ENCODE measurements around the gene CCDC33.

The CCDC33 gene

DNA sequence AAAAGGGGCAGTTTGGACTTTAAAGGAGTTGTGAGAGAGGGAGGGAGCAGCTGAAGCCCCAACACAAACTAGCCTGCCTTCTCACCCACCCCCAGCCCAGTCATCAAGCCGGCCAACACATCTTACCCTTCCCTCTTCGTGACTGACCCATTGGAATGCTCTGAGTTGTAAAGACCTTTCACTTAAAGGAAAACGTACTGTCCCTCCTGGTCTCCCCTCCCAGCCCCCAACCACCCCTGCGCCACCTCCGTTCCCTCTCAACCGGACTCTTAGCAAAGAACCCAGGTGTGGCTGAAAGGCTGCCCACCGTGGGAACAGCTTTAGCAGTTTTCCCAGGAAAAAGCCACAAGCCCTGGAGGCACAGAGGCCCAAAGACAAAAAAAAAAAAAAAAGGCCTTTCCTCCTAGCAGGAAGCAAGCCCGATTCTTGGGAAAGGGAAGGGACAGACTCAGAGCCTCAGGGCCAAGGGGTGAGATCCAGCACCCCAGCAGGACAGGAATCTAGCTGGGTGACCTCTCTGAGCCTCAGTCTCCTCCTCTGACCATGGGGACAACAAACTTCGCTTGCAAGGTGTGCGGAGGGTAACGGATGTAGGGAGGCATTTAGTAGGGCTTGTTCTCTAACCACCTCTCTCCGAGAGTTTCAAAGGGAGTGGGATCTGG, 128.9 kb downstream of the CCDC33 start:
- DNase-seq (ENCODE audit: low read depth), result no peak

DNA sequence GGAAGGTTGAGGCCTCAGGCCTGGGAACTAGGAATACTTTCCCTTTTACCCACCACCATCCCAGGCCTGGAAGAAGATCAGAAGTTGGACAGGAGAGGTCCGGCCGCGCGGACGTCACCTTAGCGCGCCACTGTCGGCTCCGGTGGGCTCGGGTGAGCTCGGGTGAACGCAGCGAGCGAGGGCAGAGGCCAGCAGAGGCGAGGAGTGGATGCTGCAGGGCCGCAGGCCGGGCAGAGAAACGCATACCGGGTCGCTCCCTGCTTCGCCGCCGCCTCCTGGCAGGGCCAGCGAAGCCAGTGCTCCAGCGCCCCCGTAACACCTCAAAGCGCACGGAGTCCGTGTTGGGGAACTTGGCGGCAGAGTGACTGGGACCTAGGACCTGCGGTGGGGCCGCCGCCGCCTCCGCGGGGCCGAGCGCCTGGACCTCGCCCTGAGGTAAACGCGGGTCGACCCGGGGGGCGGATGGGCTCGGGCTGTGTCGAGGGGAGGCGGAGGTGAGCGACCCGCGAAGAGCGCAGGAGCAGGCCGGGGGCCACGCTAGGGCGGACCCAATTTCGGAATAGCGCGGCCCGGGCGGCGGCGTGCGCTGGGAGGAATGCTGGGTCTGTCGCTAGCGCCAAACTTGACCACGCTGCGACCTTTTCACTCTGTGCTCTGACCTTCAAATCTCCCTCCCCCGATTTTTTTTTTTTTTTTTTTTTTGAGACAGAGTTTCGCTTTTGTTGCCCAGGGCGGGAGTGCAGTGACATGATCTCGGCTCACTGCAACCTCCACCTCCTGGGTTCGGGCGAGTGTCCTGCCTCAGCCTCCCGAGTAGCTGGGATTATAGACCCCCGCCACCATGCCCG, 129.7 kb downstream of the CCDC33 start:
- no peak for DNase-seq (ENCODE audit: low read depth)

DNA sequence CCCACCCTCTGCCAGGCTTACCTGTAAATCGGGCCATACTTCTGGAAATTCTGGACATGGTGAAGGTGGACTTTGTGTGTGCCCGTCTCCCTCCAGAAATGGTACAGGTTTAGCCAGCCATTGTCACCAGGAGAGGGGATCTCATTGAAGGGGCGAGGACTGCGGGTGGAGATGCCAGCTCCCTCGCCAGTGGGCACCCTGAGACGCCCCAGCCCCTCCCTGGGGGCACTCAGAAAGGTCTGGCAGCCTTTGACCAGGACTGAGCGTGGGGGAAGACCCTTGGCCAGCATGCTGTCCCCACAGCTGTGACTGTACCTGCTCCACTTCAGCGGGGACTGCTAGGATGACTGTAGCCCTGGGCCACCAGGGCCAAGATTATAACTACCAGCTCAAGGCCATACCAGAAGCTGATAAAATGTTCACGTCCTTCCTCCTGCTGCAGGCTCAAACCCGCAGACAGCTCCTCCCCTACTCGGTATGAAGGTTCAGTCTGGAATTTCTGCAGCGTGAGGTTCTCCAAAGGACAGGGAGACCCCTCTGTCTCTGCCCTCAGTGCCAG, 131.2 kb downstream of the CCDC33 start, which contains the start of gene CYP11A1:
Gene CYP11A1, minus strand, starts transcription at position 351 of the 559 bp plus-strand sequence. Its CDS starts 61 bp downstream, at position 290.
- no peak for DNase-seq (ENCODE audit: low read depth)

DNA sequence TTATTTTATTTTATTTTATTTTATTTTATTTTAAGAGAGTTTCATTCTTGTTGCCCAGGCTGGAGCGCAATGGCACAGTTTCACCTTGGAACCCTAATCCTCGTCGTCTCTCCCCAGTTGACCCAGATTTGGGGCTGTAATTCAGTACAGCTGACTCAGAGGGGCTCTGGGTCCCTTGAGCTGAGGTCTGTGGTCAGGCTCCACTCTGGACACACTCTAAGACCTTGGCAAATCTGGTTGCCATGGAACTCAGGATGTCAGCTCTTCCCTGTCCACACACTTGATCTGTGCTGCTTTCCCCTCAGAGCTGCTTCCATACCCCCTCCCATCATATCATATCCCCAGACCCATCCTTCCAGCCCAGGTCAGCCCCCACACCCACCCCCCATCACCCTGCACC, 132.0 kb downstream of the CCDC33 start:
- DNase-seq (ENCODE audit: low read depth), result no peak

DNA sequence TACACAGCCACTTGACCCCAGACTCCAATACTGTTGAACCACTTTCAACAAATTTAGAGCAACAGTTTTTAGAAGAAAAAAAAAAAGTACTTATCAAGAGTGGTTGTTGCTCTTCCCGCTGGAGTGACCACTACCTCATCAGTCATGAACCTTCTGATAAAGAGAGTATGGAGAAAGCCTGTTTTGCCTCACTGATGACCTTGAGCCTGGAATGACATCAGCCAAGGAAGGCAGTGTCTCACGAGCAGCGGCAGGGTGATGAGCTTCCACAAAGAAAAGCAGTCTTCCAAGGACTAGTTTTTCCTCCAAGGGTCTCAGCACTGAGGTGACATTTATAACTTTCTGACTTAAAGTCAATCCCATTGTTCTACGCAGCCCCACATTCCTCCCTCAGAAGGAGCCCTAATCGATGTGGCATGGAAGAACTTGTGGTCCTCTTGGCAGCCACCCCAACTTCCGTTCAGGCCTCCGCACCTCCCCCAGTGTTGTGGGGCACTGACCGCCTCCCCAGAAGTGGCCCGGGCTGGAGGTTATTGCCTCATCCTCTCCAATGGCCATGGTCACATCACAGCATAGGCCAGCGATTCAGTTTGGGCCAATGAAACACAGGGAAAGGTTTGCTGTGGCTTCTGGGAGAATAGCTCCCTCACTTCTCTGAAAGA, 133.1 kb downstream of the CCDC33 start:
- no peak for DNase-seq (ENCODE audit: low read depth)

DNA sequence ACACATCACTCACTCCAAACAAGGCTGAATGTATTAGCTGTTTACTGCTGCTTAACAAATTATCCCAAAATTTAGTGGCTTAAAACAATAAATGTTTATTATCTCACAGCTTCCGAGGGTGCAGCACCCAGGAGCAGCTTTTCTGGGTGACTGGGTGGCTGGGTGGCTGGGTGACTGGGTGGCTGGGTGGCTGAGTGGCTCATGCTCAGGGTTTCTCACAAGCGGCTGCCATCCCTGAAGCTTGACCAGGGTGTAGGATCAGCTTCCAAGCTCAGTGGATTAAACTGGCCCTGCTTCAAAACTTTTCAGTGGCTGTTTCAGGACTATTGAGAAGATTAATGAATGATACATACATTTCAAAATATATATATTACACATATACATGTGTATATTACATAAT, 133.6 kb downstream of the CCDC33 start:
- no peak for DNase-seq (ENCODE audit: low read depth)

DNA sequence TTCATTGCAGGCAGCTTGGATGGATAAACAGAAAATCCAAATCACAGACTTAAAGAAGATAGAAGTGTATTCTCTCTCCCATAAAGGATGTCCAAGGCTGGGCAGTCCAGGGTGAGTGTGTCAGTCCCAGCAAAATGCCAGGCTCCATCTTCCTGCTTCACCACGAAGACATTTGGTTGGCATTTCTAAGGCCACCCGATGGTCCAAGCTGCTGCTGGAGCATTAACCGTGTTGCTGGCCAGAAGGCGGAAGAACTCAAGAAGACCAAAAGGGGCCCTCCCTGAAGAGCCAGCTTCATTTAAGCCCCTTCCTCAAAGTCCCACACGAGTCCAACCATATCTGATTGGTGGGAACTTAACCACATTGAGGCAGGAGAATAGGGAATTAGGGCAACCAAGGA, 134.3 kb downstream of the CCDC33 start:
- no peak for DNase-seq (ENCODE audit: low read depth)

DNA sequence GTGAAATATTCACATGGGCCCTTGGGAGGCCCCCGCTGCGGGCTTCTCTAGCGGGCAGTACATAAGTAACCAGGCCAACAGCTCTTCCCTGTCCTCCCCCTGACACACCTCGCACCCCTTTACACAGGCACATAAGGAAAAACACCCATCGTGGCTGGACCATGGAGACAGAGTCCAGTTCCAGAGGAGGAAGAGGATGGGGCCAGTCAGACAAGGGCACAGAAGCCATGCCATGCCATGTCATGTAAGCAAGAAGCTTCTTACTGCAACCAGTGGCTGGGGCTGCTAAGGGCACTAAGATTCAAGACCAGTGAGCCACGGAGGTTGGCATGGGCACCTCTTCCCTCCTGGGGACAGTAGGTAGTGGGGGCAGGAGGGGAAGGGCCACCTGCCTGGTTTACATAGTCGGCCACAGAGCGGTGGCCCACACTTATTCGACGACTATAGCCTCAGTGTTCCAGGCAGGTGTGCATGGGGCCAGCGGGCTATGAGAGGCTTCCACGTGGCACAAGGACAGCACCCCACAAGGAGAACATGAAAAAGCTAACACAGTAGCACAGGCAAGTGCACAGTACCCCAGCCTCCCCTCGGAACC, 137.0 kb downstream of the CCDC33 start:
- DNase-seq (ENCODE audit: low read depth), result no peak

DNA sequence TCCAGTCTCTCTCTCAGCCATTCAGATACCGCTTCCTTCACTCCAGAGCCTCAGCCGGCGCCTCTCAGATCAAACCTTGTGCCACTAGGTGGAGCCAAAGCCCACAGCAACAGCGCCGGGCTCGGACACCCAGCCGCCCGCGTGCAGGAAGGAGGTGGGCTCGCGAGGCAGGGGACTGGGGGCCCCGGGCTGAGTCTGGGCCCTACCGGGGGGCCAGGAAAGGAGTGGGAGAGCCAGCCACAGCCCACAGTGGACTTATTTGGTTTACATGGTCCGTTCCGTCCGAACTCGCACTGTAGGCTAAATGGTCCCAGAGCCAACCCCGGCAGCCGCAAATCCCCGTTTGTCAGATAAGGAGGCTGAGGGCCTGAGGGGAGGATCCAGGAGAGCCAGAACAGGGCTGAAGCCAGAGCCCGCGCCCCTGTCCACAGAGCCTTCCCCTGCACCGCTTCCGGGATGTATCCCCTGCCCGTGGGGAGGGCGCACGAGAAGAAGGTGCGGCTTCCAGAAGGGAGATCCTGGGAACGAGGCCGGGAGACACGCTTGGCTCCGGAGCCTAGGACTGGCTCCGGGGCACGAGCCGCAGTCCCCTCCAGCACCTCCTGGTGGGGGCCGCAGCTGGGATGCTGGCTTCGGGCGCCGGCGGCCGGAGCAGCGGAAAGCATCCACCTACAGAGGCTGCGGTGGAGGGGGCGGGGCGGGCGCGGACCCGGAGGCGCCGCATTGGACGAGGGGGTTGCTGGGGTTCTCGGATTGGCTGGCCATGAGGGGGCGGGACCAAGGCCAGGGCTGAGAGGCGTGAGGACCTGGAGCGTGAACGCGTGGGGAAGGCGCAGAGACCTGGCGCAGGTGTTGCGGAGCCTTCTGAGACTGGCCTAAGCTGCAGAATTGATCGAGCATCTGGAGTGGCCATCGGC, 137.9 kb downstream of the CCDC33 start:
- peak; percentile 95 for DNase-seq (ENCODE audit: low read depth)

DNA sequence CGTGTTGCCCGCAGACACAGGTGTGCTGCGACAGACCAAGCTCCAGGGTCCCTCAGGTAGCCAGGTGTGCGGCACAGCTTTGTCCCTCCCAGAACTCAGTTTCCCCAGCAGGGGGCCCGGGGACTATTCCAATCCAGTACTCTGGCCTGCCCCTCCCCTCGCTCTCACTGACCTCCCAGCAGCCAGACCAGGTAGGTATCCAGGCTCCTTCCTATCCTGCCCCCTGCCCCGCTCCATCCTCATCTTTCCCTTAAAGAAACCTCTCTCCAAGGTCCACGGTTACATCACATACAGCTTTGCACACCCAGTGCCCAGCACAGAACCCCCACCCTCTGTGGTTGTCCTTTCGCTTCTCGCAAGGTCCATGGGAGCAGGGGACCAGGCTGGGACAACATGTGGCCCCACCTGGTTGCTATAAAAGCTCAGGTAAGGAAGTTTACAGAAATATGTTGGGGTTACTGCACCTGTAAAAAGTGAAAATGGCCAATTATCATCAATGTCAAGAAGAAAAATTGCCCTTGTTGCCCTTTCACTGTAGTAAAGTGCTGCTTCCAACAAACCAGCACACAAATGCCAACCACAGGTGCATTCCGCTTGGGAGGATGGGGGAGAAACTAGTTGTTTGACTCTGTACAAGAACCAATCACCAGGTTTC, 138.6 kb downstream of the CCDC33 start:
- DNase-seq (ENCODE audit: low read depth), result no peak

DNA sequence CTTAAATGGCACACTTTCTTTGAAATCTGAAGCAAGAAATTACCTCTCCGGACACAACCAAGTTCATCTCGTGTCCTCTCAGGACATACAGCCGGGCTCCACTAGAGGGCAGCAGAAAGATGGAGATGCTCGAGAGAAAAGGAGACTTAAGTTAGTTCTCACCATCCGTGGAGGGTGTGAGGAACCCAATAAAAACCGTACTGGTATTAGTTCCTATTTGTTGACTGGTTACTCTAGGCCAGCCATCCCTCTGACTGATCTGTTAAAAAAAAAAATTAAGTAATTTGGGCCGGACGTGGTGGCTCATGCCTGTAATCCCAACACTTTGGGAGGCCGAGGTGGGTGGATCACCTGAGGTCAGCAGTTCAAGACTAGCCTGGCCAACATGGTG, 139.2 kb downstream of the CCDC33 start:
- DNase-seq (ENCODE audit: low read depth), result peak; percentile 80

DNA sequence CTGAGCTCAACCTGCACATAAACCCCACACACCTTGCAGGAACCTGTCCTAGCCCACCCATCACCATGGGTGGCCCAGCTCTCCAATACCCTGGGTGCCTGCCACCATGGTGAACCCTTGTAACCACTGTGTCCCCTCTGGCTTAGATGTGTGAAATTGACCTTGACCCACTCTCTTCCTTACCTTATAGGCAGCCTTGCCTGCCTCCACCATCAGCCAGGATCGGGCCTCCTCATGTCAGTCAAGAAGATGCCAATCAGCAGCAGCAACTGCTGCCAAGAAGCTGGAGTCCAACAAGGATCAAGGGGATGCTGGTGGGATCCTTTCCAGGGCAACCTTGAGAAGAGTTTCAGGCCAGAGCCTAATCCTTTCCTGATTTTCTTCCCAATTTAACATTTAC, 140.1 kb downstream of the CCDC33 start:
- DNase-seq (ENCODE audit: low read depth), result no peak

DNA sequence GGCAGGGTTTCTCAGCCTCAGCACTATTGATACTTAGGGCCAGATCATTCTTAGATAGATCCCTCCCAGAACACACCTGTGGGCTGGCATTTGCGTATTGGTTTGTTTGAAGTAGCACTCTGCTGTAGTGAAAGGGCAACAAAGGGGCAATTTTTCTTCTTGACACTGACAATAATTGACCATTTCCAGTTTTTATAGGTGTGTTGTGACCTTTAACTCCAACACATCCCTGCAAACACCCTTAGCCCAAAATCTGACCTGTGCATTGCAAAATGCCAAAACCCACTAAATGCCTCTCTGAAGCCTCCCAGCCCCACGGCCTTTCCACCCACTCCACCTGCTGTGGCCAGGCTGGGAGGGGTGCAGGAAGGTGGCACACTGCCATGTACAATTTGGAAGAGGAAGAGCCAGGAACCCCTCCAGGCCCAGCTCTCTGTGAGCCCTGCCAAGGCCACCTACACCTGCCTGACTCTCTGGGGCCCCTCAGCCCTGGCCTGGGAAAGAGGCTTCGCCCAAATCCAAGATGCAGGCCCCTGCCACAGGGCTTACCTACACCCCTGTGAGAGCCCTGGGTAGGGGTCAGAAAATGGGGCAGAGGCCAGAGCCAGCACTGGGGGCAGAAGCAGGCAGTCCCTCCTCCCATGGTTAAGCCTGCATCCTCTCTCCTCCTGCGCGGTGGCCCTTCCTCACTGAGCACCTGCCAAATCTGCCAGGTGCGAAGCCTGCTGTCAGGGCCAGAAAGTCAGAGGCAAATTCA, 140.9 kb downstream of the CCDC33 start:
- DNase-seq (ENCODE audit: low read depth), result no peak

DNA sequence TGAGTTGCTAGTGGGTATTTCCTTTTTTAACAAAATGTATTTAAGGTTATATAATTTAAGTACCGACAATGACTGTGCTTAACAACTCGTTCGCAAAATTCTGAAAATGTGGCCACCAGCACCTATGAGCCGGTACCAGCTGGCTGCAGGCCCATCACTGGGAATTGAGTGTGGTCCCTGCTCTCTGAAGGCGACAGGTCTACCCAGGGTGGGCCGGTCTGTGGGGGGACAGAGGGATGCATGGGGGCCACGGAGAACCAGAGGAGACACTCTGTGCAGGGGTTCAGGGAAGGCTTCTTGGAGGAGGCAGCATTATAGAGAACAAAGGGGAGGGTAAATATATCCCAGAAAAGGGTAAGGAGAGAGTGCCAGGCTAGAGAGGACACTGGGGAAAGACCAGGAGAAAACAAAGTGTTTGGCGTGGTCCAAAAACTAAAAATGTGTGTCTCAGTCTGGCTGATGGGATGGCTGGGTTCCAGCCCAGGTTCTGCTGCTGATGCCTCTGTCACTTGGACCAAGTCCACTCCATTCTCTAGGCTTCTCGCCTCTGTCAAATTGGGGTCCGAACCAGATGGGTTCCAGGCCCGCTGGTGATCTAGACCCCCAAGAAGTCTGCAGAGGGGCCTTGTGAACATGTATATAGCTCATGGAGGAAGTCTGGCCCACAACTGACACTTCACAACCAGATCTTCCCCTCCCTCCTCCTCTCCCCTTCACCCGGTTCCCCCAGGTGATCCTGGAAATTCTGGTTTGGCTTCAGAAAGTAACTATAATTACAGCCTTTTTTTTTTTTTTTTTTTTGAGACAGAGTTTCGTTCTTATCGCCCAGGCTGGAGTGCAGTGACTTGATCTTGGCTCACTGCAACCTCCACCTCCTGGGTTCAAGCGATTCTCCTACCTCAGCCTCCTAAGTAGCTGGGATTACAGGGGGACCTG, 142.0 kb downstream of the CCDC33 start:
- DNase-seq (ENCODE audit: low read depth), result no peak

DNA sequence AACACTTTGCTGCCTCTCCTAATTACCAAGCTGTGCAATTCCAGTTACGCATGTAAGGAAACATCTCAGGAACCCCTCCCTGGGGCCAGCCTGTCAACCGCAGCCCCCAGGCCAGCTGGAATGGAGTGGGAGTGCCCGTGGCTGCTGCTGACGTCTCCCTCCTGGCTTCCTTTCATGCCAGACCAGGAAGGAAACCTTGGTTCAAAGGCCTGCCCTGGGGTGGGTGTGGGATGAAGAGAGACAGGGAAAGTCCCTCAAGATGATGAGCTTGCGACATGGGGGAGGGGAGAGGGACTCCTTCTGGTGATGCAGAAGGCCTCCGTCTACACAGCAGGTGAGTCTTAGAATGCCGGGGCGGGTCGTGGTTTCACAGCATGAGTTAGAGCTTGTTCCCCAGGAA, 142.7 kb downstream of the CCDC33 start:
- peak; percentile 77 for DNase-seq (ENCODE audit: low read depth)

DNA sequence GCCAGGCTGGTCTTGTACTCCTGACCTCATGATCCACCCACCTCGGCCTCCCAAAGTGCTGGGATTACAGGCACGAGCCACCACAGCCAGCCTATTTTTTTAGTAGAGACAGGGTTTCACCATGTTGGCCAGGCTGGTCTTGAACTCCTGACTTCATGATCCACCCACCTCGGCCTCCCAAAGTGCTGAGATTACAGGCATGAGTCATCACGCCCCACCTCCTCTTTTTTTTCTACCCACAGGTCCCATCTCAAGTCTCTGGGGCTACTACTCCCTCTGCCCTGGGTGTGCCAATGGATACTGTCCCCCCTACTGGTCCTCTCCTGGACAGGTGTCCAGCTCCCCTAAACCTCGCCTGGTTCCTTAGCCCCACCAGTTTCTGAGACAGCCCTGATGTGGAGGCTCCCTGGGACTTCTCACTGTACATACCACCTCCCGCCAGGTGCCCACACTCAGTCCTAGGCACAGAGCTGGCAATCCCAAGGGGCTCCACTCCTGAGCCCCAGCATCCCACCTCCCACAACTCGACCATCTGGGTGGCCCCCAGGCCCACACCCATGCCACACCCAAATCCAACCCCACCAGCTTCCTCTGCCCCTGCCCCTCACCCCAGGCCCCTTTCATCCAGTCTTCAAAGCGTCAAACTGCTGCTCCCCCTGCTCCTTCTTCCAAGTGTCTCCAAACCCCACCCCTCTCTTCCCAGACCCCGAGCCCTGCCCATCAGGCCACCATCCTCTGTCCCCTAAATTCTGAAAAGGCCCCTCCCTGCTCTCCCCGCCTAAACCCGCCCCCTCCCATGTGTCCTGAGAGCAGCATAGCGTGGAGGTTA, 144.4 kb downstream of the CCDC33 start:
- DNase-seq (ENCODE audit: low read depth), result no peak

DNA sequence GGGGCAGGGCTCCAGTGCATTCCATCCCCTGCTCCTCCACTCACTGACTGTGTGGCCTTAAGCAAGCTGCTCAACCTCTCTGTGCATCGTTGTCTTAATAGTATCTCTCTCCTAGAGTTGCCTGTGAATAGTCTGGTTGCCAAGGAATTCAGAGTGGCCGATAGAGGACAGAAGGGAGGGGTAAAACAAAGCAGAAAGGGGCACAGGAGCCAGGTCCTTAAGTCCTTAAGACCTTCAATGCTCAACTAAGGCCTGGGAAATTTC, 145.0 kb downstream of the CCDC33 start:
- DNase-seq (ENCODE audit: low read depth), result no peak

DNA sequence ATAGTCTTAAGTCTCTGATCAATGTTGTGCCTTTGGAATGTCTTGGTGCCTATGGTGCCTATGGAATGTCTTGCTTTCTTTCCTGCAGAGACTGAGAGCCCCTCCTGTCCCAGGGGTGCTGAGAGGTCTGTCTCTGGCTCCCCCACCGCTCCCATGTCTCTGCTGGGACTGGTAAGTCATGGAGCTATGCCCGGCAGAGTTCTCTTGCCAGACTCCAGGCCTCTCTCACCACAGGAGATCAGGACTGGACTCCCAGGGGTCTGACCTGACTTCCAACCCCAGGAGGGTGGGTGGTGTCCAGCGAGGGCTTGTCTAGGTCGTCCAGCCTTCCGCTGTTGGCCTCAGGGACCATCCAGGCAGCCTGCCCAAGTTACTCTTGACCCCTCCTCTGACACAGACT, 145.4 kb downstream of the CCDC33 start:
- no peak for DNase-seq (ENCODE audit: low read depth)

Data from stimulated activated CD4-positive, alpha-beta T cell treated with anti-CD3 and anti-CD28 coated beads, Interleukin-2, amount 100 ng/mL, for 4 hours (primary cell).